Subcutaneous abdominal adipose tissue (tissue), 5 donors: ENCODE measurements around the gene MS4A18.

Source experiments
- H3K27ac ChIP-seq: one replicate; pipeline ENCODE4 v1.7.0; 2013; ENCODE audit warnings: low read depth, mild to moderate bottlenecking, inconsistent platforms, low read length, moderate library complexity
- H3K27me3 ChIP-seq, 5 donors: one replicate each; pipeline ENCODE4 v1.7.0; 2013; ENCODE audit warnings: low read length in 5 of 5, inconsistent platforms in 1 of 5; ENCODE audit not compliant: control insufficient read depth in 5 of 5, insufficient read depth in 4 of 5
- H3K36me3 ChIP-seq, 5 donors: one replicate each; pipeline ENCODE4 v1.7.0; 2013; ENCODE audit warnings: low read length in 5 of 5; ENCODE audit not compliant: control insufficient read depth in 5 of 5, insufficient read depth in 5 of 5
- H3K4me1 ChIP-seq, 5 donors: one replicate each; pipeline ENCODE4 v1.7.0; 2013; ENCODE audit warnings: low read length in 5 of 5, mild to moderate bottlenecking in 3 of 5, moderate library complexity in 1 of 5; ENCODE audit not compliant: control insufficient read depth in 5 of 5, insufficient read depth in 5 of 5
- H3K4me3 ChIP-seq, 5 donors: one replicate each; pipeline ENCODE4 v1.7.0; 2013; ENCODE audit warnings: low read length in 5 of 5, low read depth in 1 of 5
- H3K9ac ChIP-seq, 5 donors: one replicate each; pipeline ENCODE4 v1.7.0; 2013; ENCODE audit warnings: low read length in 5 of 5, mild to moderate bottlenecking in 4 of 5, moderate library complexity in 3 of 5
- H3K9me3 ChIP-seq, 5 donors: one replicate each; pipeline ENCODE4 v1.7.0; 2013; ENCODE audit warnings: low read length in 5 of 5; ENCODE audit not compliant: control insufficient read depth in 5 of 5
- donor health status: healthy.
- donor health status: healthy.
- donor health status: healthy.
- donor health status: healthy.
- donor health status: healthy.

Gene MS4A18

DNA sequence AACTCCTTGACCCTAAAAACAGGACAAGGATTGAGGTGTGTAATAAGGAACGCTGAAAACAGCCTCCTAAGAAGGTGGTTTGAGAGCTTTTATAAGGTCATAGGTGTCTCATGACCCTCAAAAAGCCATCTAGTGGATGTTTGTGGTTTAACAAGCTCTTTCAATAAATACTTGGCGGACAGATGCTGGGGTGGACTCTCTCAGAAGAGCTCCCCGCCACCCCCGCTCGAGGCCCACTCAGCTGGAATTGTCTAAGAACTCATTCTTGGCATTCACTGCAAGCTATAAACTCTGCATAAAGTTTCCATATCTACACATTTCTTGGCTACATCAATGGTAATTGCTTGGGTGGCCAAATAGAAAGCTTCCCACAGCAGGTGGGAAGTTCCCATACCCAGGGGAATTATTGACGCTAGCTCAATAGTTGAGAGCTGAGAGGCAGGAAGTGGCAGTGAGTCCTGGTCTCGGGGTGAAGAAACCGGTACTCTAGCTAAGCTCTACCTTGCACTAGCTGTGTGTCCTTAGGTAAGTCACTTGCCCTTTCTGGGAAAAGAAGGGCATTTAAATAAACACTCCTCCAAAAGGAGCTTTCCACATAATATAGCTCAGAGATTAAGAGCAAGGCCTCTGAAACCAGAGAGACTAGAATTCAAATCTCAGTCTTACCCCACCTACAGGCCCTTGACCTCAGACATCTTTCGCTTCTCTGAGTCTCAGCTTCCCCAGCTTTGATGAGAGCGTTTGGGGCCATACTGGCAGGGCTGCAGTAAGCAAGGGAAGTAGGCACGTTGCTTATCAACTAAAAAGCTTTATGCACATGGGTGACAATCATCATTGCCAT is 38.6 kb downstream of the MS4A18 start:
- Histone ChIP-seq H3K27me3 (peaks cover 5 to 29% (median 23%) of the 10 kb centered on the region in 5 donors), H3K4me1 (peaks cover 0 to 7% (median 0%) of the 10 kb centered on the region in 5 donors), H3K9ac (no peak overlapping the region), H3K9me3 (no peaks in the 10 kb centered on the region), H3K4me3 (no peak overlapping the region), H3K36me3 (no peaks in the 10 kb centered on the region), H3K27ac (no peak overlapping the region)

DNA sequence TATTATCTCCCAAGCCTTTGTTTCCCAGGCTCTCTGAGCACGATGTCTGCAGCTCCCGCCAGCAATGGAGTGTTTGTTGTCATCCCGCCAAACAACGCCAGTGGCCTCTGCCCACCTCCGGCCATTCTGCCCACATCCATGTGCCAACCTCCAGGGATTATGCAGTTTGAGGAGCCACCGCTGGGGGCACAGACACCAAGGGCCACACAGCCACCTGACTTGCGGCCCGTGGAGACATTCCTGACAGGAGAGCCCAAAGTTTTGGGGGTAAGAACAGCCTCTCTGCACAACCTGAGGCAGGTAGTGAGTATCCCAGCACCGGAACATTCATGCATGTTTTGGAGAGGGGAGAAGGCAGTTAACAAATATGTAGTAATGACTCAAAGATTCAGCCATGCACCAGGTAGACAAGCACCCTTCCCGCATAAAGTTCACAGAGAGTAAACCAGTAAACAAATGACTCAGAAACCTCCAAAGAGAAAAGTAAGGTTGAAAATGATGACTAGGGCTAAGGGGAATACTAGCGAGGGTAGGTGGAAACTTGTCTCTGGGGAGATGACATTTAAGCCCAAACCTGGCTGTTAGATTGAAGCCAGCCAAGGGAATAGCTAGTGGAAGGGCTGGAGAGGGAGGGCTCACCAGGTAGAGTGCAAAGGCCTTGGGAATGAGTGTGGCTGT is 39.3 kb downstream of the MS4A18 start:
- Histone ChIP-seq H3K27me3 (peaks cover 5 to 29% (median 23%) of the 10 kb centered on the region in 5 donors), H3K4me1 (peaks cover 0 to 7% (median 0%) of the 10 kb centered on the region in 5 donors), H3K27ac (no peak overlapping the region), H3K36me3 (no peaks in the 10 kb centered on the region), H3K4me3 (no peak overlapping the region), H3K9ac (no peak overlapping the region), H3K9me3 (no peaks in the 10 kb centered on the region)

DNA sequence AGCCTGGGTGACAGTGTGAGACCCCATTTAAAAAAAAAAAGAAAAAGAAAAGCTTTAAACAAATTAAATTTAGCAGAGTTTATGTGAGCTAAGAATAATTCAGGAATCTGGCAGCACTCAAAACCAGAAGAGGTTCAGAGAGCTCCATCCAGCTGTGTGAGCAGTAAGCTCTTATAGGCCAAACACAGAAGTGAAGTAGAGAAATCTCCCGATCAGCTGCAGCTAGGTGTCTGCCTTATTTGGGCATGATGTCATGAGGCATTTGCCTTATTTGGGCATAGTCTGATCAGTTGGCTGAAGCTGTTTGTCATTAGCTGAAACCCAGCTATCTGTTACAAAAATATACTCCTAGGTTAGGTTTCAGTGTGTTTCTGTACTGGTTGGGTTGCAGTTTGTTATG is 40.4 kb downstream of the MS4A18 start:
- H3K9me3 ChIP-seq: no peaks in the 10 kb centered on the region
- H3K36me3 ChIP-seq: no peaks in the 10 kb centered on the region
- no peak overlapping the region for H3K9ac ChIP-seq
- H3K27me3 ChIP-seq: peaks cover 5 to 29% (median 23%) of the 10 kb centered on the region in 5 donors
- H3K4me3 ChIP-seq: no peak overlapping the region
- H3K27ac ChIP-seq: no peak overlapping the region
- peaks cover 0 to 3% (median 0%) of the 10 kb centered on the region in 5 donors for H3K4me1 ChIP-seq

DNA sequence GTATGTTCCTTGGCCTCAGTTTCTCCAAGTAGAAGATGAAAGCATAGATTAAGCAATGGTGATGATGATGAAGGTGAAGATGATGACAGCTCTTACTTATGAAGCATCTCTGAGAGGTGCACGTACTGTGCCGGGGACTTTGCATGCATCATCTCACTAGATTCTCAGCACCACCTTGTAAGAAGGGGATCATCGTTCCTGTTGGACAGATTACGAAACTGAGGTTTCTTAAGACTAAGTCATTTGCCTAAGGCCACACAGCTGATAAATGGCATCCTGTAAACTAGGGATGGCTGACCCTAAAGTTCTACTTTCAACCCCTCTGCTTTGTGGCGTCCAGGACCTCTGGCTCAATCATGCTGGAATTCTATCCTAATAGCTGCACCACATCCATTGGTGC is 40.8 kb downstream of the MS4A18 start:
- Histone ChIP-seq H3K9ac (no peak overlapping the region), H3K27me3 (peaks cover 5 to 29% (median 23%) of the 10 kb centered on the region in 5 donors), H3K4me1 (no peaks in the 10 kb centered on the region), H3K4me3 (no peak overlapping the region), H3K27ac (no peak overlapping the region), H3K36me3 (no peaks in the 10 kb centered on the region), H3K9me3 (no peaks in the 10 kb centered on the region)

DNA sequence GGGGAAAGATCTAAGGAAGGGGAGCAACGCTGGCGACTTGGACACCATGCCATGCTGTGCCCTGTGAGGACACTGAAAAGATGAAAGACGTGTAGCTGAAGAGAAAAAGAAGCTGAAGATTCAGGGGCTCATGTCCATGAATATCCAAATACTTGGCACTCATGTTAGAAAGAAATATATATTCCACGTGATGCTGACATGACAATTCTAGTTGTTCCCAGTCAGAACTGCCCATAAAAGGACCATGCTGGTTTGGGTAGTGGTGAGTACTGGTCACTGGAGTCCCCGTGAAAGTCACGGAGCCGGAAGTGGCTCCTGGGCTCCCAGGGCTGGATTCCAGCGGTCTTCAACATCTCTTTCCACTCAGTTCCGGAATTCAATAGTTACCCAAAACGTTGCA is 42.0 kb downstream of the MS4A18 start:
- Histone ChIP-seq H3K27ac (no peak overlapping the region), H3K9me3 (no peaks in the 10 kb centered on the region), H3K4me3 (no peak overlapping the region), H3K9ac (no peak overlapping the region), H3K27me3 (peaks cover 5 to 30% (median 19%) of the 10 kb centered on the region in 5 donors), H3K36me3 (no peaks in the 10 kb centered on the region), H3K4me1 (no peaks in the 10 kb centered on the region)

DNA sequence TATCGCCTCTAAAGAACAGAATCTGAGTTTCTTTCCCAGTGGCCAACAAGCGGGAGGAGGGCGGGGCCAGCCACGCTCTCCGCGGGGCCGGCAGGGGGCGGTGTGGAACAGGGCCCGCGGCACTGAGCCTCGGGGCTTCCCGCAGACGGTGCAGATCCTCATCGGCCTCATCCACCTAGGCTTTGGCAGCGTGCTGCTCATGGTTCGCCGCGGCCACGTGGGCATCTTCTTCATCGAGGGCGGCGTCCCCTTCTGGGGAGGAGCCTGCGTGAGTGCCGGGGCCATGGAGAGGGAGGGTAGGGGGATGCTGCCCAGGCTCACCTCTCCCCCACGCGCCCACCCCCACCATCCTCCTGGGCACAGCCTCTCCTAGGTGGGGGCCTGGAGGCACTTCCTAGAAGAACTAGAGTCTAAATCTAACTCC is 42.9 kb downstream of the MS4A18 start:
- Histone ChIP-seq H3K27me3 (peaks cover under 1 to 39% (median 19%) of the 10 kb centered on the region in 5 donors), H3K36me3 (no peaks in the 10 kb centered on the region), H3K4me1 (no peaks in the 10 kb centered on the region), H3K27ac (no peak overlapping the region), H3K4me3 (no peak overlapping the region), H3K9me3 (no peaks in the 10 kb centered on the region), H3K9ac (no peak overlapping the region)

DNA sequence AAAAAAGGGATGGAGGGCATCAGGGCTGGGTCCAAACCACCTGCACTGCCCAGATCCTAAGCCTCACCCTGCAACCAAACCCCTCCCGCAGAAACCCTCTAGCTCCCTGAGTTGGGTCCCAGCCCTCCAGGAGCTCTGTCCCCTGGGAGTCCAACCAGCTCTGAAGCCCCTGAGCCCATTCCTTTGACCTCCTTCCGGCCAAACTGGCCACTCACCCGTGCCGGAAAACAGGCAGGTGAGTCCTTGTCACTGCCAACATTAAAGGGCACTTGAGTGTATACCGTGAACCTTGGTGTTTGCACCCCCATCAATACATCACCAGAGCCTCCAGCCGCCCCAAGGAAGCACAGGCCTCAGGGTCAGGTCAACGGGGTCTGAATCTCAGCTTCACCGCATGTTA is 43.7 kb downstream of the MS4A18 start:
- no peak overlapping the region for H3K4me3 ChIP-seq
- no peaks in the 10 kb centered on the region for H3K36me3 ChIP-seq
- peaks cover 0 to 39% (median 19%) of the 10 kb centered on the region in 5 donors for H3K27me3 ChIP-seq
- H3K9me3 ChIP-seq: no peaks in the 10 kb centered on the region
- no peaks in the 10 kb centered on the region for H3K4me1 ChIP-seq
- no peak overlapping the region for H3K9ac ChIP-seq
- no peak overlapping the region for H3K27ac ChIP-seq

DNA sequence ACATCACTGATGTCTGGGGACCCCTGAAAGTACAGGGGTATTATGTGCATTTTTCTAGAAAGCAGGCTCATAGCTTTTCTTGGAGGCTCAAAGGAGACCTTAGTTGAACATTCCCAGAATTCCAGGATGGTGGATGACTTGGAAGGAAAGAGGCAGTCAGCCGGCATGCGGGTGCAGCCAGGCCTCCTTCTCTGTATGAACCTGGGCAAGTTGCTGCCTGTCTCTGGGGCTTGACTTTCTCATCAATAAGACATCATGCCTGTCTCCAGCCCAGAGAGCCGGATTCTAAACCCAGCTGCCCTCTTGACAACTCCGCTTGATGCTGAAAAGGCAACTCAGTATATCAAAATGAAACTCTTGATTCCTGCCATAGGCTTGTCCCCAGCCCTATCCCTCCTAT is 44.8 kb downstream of the MS4A18 start:
- Histone ChIP-seq H3K4me3 (no peak overlapping the region), H3K27me3 (peaks cover 0 to 35% (median 19%) of the 10 kb centered on the region in 5 donors), H3K36me3 (no peaks in the 10 kb centered on the region), H3K27ac (no peak overlapping the region), H3K9ac (no peak overlapping the region), H3K4me1 (no peaks in the 10 kb centered on the region), H3K9me3 (no peaks in the 10 kb centered on the region)

DNA sequence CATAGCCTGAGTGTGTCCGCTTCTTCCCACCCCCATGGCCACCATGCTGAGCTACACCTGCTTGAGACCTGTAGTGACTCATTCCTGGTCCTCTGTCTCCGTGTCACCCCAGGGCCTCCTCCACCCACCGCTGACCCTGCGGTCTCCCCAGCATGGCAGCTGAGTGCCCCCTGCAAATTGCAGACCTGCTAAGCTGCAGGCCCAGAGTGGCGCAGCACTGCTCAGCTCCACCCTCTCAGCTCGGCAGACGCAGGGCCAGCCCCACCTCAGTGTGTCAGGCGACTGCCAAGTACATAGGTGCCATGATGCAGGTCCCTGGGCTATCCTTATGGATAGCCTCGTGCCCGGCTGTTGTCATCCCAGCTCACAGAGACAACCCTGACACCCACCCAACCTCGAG is 45.3 kb downstream of the MS4A18 start:
- Histone ChIP-seq H3K9ac (no peak overlapping the region), H3K27me3 (peaks cover 0 to 35% (median 19%) of the 10 kb centered on the region in 5 donors), H3K36me3 (no peaks in the 10 kb centered on the region), H3K4me1 (no peaks in the 10 kb centered on the region), H3K4me3 (no peak overlapping the region), H3K9me3 (no peaks in the 10 kb centered on the region), H3K27ac (no peak overlapping the region)

DNA sequence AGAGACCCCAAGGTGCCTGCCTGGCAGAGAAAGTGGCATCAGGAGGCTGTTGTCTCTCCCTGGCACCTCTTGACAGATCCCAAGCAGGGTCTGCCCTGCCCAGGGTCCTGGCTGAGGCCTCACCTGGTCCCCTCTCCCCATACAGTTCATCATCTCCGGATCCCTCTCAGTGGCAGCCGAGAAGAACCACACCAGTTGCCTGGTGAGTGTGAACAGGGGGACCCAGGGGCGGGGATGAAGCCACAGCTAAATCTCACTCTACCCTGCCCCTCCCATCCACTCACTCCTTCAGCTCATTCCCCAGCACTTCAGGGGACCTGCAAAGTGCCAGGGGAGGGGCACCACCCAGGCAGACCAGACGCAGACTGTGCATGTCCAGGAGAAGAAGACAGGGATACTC is 46.6 kb downstream of the MS4A18 start:
- H3K4me3 ChIP-seq: no peak overlapping the region
- no peak overlapping the region for H3K27ac ChIP-seq
- no peak overlapping the region for H3K9ac ChIP-seq
- H3K36me3 ChIP-seq: no peaks in the 10 kb centered on the region
- H3K27me3 ChIP-seq: peaks cover 0 to 30% (median 9%) of the 10 kb centered on the region in 5 donors
- no peaks in the 10 kb centered on the region for H3K9me3 ChIP-seq
- H3K4me1 ChIP-seq: peaks cover 0 to 11% (median 10%) of the 10 kb centered on the region in 5 donors
